Retinal pigment epithelial cell (primary cell): ENCODE data around the gene ULBP1.
"Not testable (repeated sequence)": the region's sequence is repeated elsewhere in the genome, so short reads cannot be mapped to it uniquely, and the experiment has no call there.

Experiments
- DNase-seq: peaks from one replicate; pipeline ENCODE4 v3.0.0-alpha.2; 2010; ENCODE audit warnings: low read depth
- H3K4me3 ChIP-seq: 2 replicates; pipeline ENCODE4 v1.5.1; 2011; ENCODE audit warnings: mild to moderate bottlenecking, low read length, control low read depth, moderate library complexity
- CTCF ChIP-seq: conservative IDR thresholded peaks from 2 replicates; pipeline ENCODE4 v1.5.1; 2011; ENCODE audit warnings: low read depth, low read length, control low read depth, inconsistent platforms

The ULBP1 gene

DNA sequence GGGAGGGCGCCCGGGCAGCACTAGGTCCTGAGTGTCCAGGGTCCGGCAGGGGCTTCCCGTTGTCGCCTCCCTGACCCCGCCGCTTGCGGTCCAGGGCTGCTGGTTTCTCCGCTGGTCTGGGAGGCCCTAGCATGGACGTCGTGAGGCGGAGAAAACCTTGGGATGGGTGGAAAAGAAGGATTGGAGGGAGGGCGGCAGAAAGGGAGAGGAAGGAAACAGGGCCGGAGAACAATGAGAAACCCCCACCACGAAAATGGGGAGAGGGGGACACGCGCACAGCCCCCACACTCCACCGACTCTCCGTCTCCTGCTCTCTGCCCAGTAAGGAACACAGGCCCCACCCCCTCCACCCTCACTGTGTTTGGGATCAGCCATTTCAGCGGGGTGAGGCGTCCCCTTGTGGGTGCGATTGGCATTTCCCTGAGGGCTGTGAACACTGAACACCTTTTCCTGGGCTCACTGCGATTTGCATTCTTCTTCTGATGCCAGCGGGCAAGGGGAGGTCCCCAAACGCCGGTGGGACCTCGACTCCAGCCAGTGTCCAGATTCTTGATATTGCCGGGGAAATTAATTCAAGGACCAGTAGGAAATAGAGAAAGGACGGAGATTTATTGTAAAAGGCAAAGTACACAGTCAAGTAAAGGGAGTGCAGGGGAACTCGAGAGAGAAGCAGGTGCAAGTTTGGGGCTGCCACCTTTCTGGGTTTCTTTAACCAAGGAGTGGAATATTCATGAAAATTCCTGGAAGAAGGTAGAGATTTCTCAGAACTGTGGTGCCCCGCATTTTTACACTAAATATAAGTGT lies 37.6 kb upstream of the ULBP1 start:
- DNase-seq = peak; percentile 18
- peak; percentile 93 for TF ChIP-seq CTCF
- H3K4me3 ChIP-seq = peak overlapping the region; percentile 62

DNA sequence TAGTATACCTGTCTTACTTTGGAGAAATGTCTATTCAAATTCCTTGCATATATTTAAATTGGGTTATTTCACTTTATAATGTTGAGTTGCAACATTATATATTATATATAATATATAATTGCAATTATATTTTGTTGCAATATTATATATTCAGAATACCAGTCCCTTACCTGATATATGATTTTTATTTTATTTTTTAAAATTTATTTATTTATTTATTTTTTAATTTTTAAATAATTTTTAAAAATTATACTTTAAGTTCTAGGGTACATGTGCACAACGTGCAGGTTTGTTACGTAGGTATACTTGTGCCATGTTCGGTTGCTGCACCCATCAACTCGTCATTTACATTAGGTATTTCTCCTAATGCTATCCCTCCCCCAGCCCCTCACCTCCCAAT lies 36.7 kb upstream of the ULBP1 start:
- H3K4me3 ChIP-seq, DNase-seq: not testable (repeated sequence)

- H3K4me3 ChIP-seq = no peak overlapping the region
- TF ChIP-seq CTCF = peak; percentile 77
- DNase-seq = no peak
Measured at GRCh38 chr6:149929422-149929821, 34.3 kb upstream of the ULBP1 start.

- no peak for DNase-seq
- no peak for TF ChIP-seq CTCF
- no peak overlapping the region for H3K4me3 ChIP-seq
Measured at GRCh38 chr6:149931501-149931900, 32.2 kb upstream of the ULBP1 start.

GRCh38 chr6:149933036-149933435 lies 30.7 kb upstream of the ULBP1 start:
- H3K4me3 ChIP-seq = no peak overlapping the region
- TF ChIP-seq CTCF = no peak
- no peak for DNase-seq

GRCh38 chr6:149933461-149933860 lies 30.3 kb upstream of the ULBP1 start:
- TF ChIP-seq CTCF = no peak
- no peak overlapping the region for H3K4me3 ChIP-seq
- no peak for DNase-seq

DNA sequence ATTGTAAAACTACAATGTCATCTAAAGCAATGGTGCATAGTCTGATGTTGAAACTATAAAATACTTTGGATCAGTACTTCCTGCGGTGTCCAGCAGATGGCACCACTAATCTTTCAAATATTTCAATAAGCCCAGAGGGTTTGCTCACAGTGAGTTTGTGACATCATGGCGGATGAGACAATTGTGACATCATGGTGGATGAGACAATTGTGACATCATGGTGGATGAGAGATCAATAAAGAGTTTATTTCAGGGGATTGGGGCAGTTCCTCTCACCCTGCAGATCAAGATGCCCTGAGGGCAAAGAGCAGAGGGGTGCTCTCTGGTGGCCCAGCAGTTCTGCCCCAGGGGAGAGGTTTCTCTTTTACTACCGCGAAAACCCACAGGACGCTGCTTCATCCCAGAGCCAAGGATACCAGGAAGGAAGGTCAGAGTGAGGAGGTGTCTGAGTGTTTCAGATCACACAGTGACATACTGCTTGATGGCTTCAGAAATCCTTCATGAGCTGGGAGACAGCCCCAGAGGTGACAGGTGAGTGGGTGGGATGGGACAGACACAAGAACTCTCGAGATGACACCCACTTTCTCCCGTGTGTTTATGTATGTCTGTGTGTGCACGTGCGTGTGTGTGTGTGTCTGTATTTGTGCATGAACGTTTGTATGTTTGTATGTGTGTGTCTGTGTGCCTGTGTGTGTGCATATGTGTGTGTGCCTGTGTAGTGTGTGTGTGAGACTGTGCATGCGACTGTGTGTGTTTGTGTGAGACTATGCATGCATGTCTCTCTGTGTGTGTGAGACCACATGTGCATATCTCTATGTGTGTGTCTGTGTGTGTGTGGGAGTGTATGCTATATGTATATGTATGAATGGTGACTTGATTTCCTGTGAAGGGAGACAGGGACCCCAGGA lies 29.2 kb upstream of the ULBP1 start:
- no peak for DNase-seq
- no peak overlapping the region for H3K4me3 ChIP-seq
- peak; percentile 74 for TF ChIP-seq CTCF
